ENCODE measurements around the gene PTN.

DNA sequence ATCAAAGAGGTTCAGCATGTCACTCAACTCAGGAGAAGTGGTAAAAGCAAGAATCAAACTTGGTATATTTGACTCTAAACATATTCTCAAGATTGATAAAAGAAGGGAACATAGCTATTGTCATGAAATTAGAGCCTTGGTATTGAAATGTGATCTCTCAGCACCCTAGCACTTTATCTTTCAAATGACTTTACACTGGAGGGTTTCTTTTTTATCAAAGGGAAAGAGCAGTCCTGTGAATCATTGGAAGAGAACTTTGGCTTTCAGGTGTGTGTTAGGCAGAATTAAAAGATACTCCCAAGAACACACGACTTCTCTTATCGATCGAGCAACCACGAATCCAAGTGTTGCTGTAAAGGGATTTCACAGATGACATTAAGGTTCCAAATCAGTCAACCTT, 54.4 kb downstream of the PTN start:
- no peak for TF ChIP-seq MTA3 (IDR thresholded peaks at IDR 0.05; ENCODE audit: borderline replicate concordance, low read length)
- TF ChIP-seq EZH2 (IDR thresholded peaks at IDR 0.05; ENCODE audit: borderline replicate concordance, control insufficient read depth, low read depth, low read length), result no peak
- TF ChIP-seq, protein P1, sequence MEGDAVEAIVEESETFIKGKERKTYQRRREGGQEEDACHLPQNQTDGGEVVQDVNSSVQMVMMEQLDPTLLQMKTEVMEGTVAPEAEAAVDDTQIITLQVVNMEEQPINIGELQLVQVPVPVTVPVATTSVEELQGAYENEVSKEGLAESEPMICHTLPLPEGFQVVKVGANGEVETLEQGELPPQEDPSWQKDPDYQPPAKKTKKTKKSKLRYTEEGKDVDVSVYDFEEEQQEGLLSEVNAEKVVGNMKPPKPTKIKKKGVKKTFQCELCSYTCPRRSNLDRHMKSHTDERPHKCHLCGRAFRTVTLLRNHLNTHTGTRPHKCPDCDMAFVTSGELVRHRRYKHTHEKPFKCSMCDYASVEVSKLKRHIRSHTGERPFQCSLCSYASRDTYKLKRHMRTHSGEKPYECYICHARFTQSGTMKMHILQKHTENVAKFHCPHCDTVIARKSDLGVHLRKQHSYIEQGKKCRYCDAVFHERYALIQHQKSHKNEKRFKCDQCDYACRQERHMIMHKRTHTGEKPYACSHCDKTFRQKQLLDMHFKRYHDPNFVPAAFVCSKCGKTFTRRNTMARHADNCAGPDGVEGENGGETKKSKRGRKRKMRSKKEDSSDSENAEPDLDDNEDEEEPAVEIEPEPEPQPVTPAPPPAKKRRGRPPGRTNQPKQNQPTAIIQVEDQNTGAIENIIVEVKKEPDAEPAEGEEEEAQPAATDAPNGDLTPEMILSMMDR (IDR thresholded peaks at IDR 0.05 in 2 of 3, conservative IDR thresholded peaks at IDR 0.05 in 1 of 3; ENCODE audit: control insufficient read depth in 2 of 3, extremely low read depth in 1 of 3, insufficient read depth in 1 of 3, low read depth in 3 of 3, low read length in 3 of 3), result no peak
- no peak for TF ChIP-seq SP1 (IDR thresholded peaks at IDR 0.05; ENCODE audit: low read depth, low read length)
- TF ChIP-seq TCF3 (IDR thresholded peaks at IDR 0.05; ENCODE audit: borderline replicate concordance, insufficient read depth, low read depth, low read length), result no peak
- no peak for TF ChIP-seq ETV6 (conservative IDR thresholded peaks at IDR 0.05 in 1 of 2, IDR thresholded peaks at IDR 0.05 in 1 of 2; ENCODE audit: borderline replicate concordance in 1 of 2, low read depth in 1 of 2)
